HepG2 (cell line): ENCODE measurements around the gene STEAP1B. TPM values are rescaled to one million over a fixed set of nuclear protein-coding genes. Genes with fewer than 3 reads are reported as not detected.
A peak's percentile ranks its signal among the peaks of the same experiment; 100 is the strongest.

Experiments
- ATAC-seq: fragments of 200-7000 bp; cut with Tn5 transposase; 3 replicates; pipeline ENCODE4 v1.9.1; 2020; ENCODE audit warnings: mild to moderate bottlenecking, moderate library complexity
- BruUV-seq: library from RNA; stranded (reverse); fragments of 400-500 nt; replicated peaks from 2 replicates; lab custom pipeline; 2021; lab: Mats Ljungman, UMichigan
- CTCF ChIA-PET: fragments of 300-600 bp; formaldehyde crosslinking; extraction: SDS; loops from one replicate; lab custom pipeline; 2021; ENCODE audit warnings: low total read pairs, inconsistent platforms, low intra/inter-chr PET ratio; lab: Yijun Ruan, JAX
- POLR2A ChIA-PET: fragments of 350-600 bp; sonication (Branson Sonifier 250); formaldehyde crosslinking; loops from one replicate; lab custom pipeline; 2020; ENCODE audit warnings: antibody characterized with exemption, inconsistent platforms; lab: Yijun Ruan, JAX
- DNase-seq: peaks from one replicate; pipeline ENCODE4 v3.0.0-alpha.2; 2015; ENCODE audit warnings: low spot score
- FAIRE-seq: peaks from 3 replicates; lab custom pipeline; 2011; peaks lifted over from hg19 to GRCh38; lab: Jason Lieb, UNC
- H2AFZ ChIP-seq: one replicate; pipeline ENCODE4 v1.6.1; 2011; ENCODE audit warnings: low read length, inconsistent platforms
- H3K27ac ChIP-seq: fragments of 300-600 bp; 3 replicates; pipeline ENCODE4 v1.8.0; 2011; ENCODE audit warnings: mixed run types, mild to moderate bottlenecking, mixed read lengths, low read length, inconsistent platforms; ENCODE audit not compliant: insufficient read depth; ENCODE audit errors: extremely low read length
- H3K27me3 ChIP-seq, 2 experiments: fragments of 200-600 bp in 1 of 2; 2 replicates in 1 of 2; 3 replicates in 1 of 2; pipeline versions ENCODE4 v1.6.0 to v1.8.0; 2011; ENCODE audit warnings: low read length in 2 of 2, mild to moderate bottlenecking in 2 of 2, moderate library complexity in 2 of 2, inconsistent platforms in 1 of 2; ENCODE audit not compliant: insufficient read depth in 2 of 2, control insufficient read depth in 1 of 2
- H3K36me3 ChIP-seq, 2 experiments: fragments of 200-600 bp in 1 of 2; replicated peaks in 1 of 2; 2 replicates in 1 of 2; 3 replicates in 1 of 2; pipeline versions ENCODE4 v1.5.1 to v1.8.0; 2011; ENCODE audit warnings: low read length in 2 of 2, inconsistent platforms in 1 of 2; ENCODE audit not compliant: insufficient read depth in 2 of 2, control insufficient read depth in 1 of 2
- H3K4me1 ChIP-seq: 2 replicates; pipeline ENCODE4 v1.5.1; 2012; ENCODE audit warnings: low read length, inconsistent platforms; ENCODE audit not compliant: insufficient read depth
- H3K4me2 ChIP-seq: 2 replicates; pipeline ENCODE4 v1.6.0; 2011; ENCODE audit warnings: low read depth, low read length, inconsistent platforms
- H3K4me3 ChIP-seq, 3 experiments: fragments of 200-600 bp in 1 of 3; sonication (generic), shearing (Covaris generic) in 1 of 3; replicated peaks in 1 of 3; 2 replicates each; pipeline ENCODE4 v1.5.1; 2011 to 2016; ENCODE audit warnings: low read length in 3 of 3, inconsistent platforms in 2 of 3, low read depth in 2 of 3, mild to moderate bottlenecking in 2 of 3, control low read depth in 1 of 3, mixed read lengths in 1 of 3; ENCODE audit not compliant: insufficient read depth in 1 of 3
- H3K79me2 ChIP-seq: one replicate; pipeline ENCODE4 v1.6.1; 2011; ENCODE audit warnings: low read length, inconsistent platforms; ENCODE audit not compliant: insufficient read depth
- H3K9ac ChIP-seq: 2 replicates; pipeline ENCODE4 v1.6.0; 2011; ENCODE audit warnings: mild to moderate bottlenecking, low read depth, low read length, inconsistent platforms; ENCODE audit not compliant: insufficient read depth
- H3K9me3 ChIP-seq: 2 replicates; pipeline ENCODE4 v1.5.1; 2012; ENCODE audit warnings: mild to moderate bottlenecking, low read length
- H4K20me1 ChIP-seq: 2 replicates; pipeline ENCODE4 v1.6.0; 2011; ENCODE audit warnings: inconsistent platforms, mild to moderate bottlenecking, low read length, moderate library complexity; ENCODE audit not compliant: insufficient read depth
- ARID5B ChIP-seq: IDR thresholded peaks from 2 replicates; pipeline ENCODE4 v1.4.0; 2020; ENCODE audit warnings: mild to moderate bottlenecking, missing genetic modification reagents
- ATM ChIP-seq: fragments of 450-650 bp; IDR thresholded peaks from 2 replicates; pipeline ENCODE4 v1.7.1; 2017; ENCODE audit warnings: mild to moderate bottlenecking, borderline replicate concordance
- BATF2 ChIP-seq: sonication (generic); formaldehyde crosslinking; IDR thresholded peaks from 2 replicates; pipeline ENCODE4 v1.8.0; 2022; ENCODE audit warnings: mild to moderate bottlenecking, missing genetic modification reagents, moderate library complexity
- BCL6 ChIP-seq: IDR thresholded peaks from 2 replicates; pipeline ENCODE4 v1.6.1; 2016; ENCODE audit warnings: missing genetic modification reagents, missing compliant biosample characterization
- CEBPB ChIP-seq: IDR thresholded peaks from 2 replicates; pipeline ENCODE4 v1.6.1; 2011; ENCODE audit warnings: low read depth, low read length, improper control_type of control experiment, borderline replicate concordance
- ELF3 ChIP-seq: IDR thresholded peaks from 2 replicates; pipeline ENCODE4 v1.6.1; 2016; ENCODE audit warnings: missing genetic modification reagents, missing compliant biosample characterization
- KDM5B ChIP-seq: sonication (generic); formaldehyde crosslinking; IDR thresholded peaks from 2 replicates; pipeline ENCODE4 v1.4.0; 2020; ENCODE audit warnings: missing genetic modification reagents, mild to moderate bottlenecking, borderline replicate concordance
- NPAS2 ChIP-seq: sonication (generic); formaldehyde crosslinking; IDR thresholded peaks from 2 replicates; pipeline ENCODE4 v1.8.0; 2022; ENCODE audit warnings: mild to moderate bottlenecking, missing genetic modification reagents, borderline replicate concordance
- PBX3 ChIP-seq: sonication (generic); formaldehyde crosslinking; IDR thresholded peaks from 2 replicates; pipeline ENCODE4 v1.8.1; 2023; ENCODE audit warnings: missing genetic modification reagents, inconsistent platforms, borderline replicate concordance
- PHF20 ChIP-seq: sonication (generic); formaldehyde crosslinking; IDR thresholded peaks from 2 replicates; pipeline ENCODE4 v1.5.0; 2020; ENCODE audit warnings: mild to moderate bottlenecking, missing genetic modification reagents
- SP5 ChIP-seq: IDR thresholded peaks from 2 replicates; pipeline ENCODE4 v1.6.1; 2016; ENCODE audit warnings: low read depth, borderline replicate concordance
- ZFX ChIP-seq: sonication (generic); formaldehyde crosslinking; IDR thresholded peaks from 2 replicates; pipeline ENCODE4 v1.4.0; 2020; ENCODE audit warnings: mild to moderate bottlenecking, low read depth, missing genetic modification reagents, moderate library complexity
- ZIK1 ChIP-seq: sonication (generic); formaldehyde crosslinking; IDR thresholded peaks from 2 replicates; pipeline ENCODE4 v1.5.0; 2020; ENCODE audit warnings: mild to moderate bottlenecking, low read depth, missing genetic modification reagents, borderline replicate concordance
- ZNF441 ChIP-seq: sonication (generic); formaldehyde crosslinking; IDR thresholded peaks from 2 replicates; pipeline ENCODE4 v1.7.0; 2021; ENCODE audit warnings: missing genetic modification reagents, borderline replicate concordance
- ZNF501 ChIP-seq: sonication (generic); formaldehyde crosslinking; IDR thresholded peaks from 2 replicates; pipeline ENCODE4 v1.5.1; 2020; ENCODE audit warnings: mild to moderate bottlenecking, moderate library complexity, missing genetic modification reagents
- ZNF503 ChIP-seq: sonication (generic); formaldehyde crosslinking; IDR thresholded peaks from 2 replicates; pipeline ENCODE4 v1.4.0; 2020; ENCODE audit warnings: missing genetic modification reagents
- WGBS: methylation state at CpG from one replicate; pipeline ENCODE4 v1.1.6; 2017; ENCODE audit warnings: low lambda C conversion rate; 5-methylcytosine and 5-hydroxymethylcytosine counted together
- in situ Hi-C: cut with HindIII; loops from 2 replicates; pipeline ENCODE4 v1.10.0; 2017; ENCODE audit warnings: low pct_unique_long_range_greater_than_20kb; ENCODE audit not compliant: extremely low pct_ligation_motif_present
- intact Hi-C: fragments of 100-400 bp; cut with micrococcal nuclease; formaldehyde crosslinking; loops from one replicate; pipeline ENCODE4 v1.10.0; 2022; ENCODE audit not compliant: unreplicated experiment
- polyA plus RNA-seq, 8 experiments: library from polyadenylated mRNA; depleted of rRNA in 3 of 8; stranded (reverse) in 7 of 8; unstranded in 1 of 8; fragments of >200 nt; fragmentation: Illumina TruSeq in 4 of 8; extraction: Trizol in 4 of 8; gene quantifications; 2 replicates each; pipeline versions ENCODE4 v1.2.1 to v1.2.3, GENCODE V29; 2011 to 2016; ENCODE audit warnings: low read depth in 4 of 8, missing spikeins in 1 of 8, mixed read lengths in 1 of 8; ENCODE audit not compliant: insufficient read depth in 1 of 8
- total RNA-seq, 5 experiments: library from RNA; depleted of rRNA; stranded (reverse); fragments of >200 nt; fragmentation: Illumina TruSeq; extraction: Trizol; gene quantifications; 2 replicates each; pipeline ENCODE4 v1.2.3, GENCODE V29; 2016; ENCODE audit warnings: low read depth in 1 of 5

STEAP1B gene
- total and polyA plus RNA-seq, 2 of the 13 experiments (the other 11 are each of a cell fraction or from before 2014, with no cell fraction given) = not detected

GRCh38 chr7:22452142-22452959 is 47.6 kb downstream of the STEAP1B start:
- Histone ChIP-seq H3K4me1 (peaks cover 19% of the 10 kb centered on the region), H2AFZ (peak overlapping the region; percentile 83), H3K27ac (no peak overlapping the region), H3K4me2 (peak overlapping the region; percentile 95), H3K9ac (peak overlapping the region; percentile 72), H3K36me3 (no peaks in the 10 kb centered on the region), H3K4me3 (peak overlapping the region; percentile 53 to 70 (median 55)), H3K79me2 (no peaks in the 10 kb centered on the region), H4K20me1 (no peaks in the 10 kb centered on the region), H3K27me3 (peaks cover 0 to 14% of the 10 kb centered on the region in 2 experiments; a peak in 3 of 5 replicates), H3K9me3 (no peaks in the 10 kb centered on the region)
- peak; percentile 98 for ATAC-seq
- peak; percentile 51 for FAIRE-seq
- CTCF ChIA-PET = interaction anchor here (1.0 kb wide), 1 partner anchor 19 kb away, joined by 3 read pairs; no protein-coding TSS in a partner anchor
- POLR2A ChIA-PET = no interaction called here
- peak; percentile 47 for DNase-seq
- in situ Hi-C loops (no loop called here), intact Hi-C loops (loop anchor here (10.0 kb wide), 1 partner anchor 128 kb away; no protein-coding TSS in a partner anchor)
- 3% methylated on average over 19 of the region's 19 CpGs for WGBS
- no TSS peak for BruUV-seq
- TF ChIP-seq PBX3 (CRISPR knock-in tag) (no peak), SP5 (CRISPR knock-in tag) (no peak), ZNF503 (no peak), BATF2 (CRISPR knock-in tag) (no peak), ZFX (0 out of 2 replicates have a peak, but pooled peaks have one; percentile 15), CEBPB (no peak), ZNF501 (peak; percentile 85), ARID5B (peak; percentile 46), ZNF441 (CRISPR knock-in tag) (peak; percentile 24; the same call in 1 of the 2 replicates), KDM5B (CRISPR knock-in tag) (no peak), BCL6 (0 out of 2 replicates have a peak, but pooled peaks have one; percentile 9), ATM (no peak), NPAS2 (CRISPR knock-in tag) (no peak), PHF20 (CRISPR knock-in tag) (no peak), ELF3 (CRISPR knock-in tag) (peak; percentile 59), ZIK1 (CRISPR knock-in tag) (no peak)
